ENCODE data around the gene UFD1. TPM values are rescaled to one million over a fixed set of nuclear protein-coding genes. Genes with fewer than 3 reads are reported as not detected.

UFD1 gene
- total and polyA plus RNA-seq, 9 of the 15 experiments (the other 6 are each of a cell fraction or from before 2014, with no cell fraction given) = 238 to 645 (median 363) TPM

DNA sequence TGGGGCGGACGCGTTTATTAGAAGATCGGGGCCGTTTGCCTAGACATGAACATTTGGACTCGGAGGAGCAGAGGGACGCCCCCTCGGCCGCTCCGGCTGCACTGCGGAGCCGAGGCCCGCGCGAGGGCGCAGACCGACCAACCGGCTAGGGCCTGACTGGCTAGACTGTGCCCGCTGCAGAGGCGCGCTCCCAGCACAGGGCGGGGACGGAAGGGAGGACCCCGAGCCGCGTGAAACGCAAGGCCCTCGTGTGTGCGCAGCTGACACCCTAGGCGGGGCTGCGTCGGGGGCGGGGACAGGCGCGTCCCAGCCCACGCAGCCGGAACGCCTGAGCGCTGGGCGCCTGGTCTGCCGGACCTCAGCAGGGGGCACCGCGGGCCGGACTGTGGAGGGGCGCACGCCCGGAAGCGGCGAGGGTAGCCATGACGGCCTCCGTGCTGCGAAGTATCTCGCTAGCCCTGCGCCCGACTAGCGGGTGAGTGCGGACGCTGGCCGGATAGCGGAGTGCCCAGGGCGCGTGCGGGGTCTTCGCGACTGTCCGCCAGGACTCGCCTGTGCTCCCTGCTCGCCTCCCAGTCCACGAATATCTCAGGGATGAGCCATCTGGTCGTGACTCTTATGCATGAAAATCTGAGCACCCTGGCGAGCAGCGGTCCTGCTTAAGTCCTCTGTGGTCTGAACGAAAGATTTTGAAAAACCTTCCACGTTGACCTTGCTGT lies 46.7 kb downstream of the UFD1 start, which contains the start of gene MRPL40 (continued):
- TF ChIP-seq U2AF2 (optimal IDR thresholded peaks at IDR 0.05; ENCODE audit: low read depth, low read length) (no peak), SMAD4 (CRISPR knock-in tag; conservative IDR thresholded peaks at IDR 0.05) (peak; percentile 99), TAF9B (IDR thresholded peaks at IDR 0.05; ENCODE audit: partially characterized antibody) (no peak), ZNF133 (CRISPR knock-in tag; IDR thresholded peaks at IDR 0.05) (peak; percentile 89), ZNF785 (CRISPR knock-in tag; IDR thresholded peaks at IDR 0.05) (no peak), MBD1 (CRISPR knock-in tag; IDR thresholded peaks at IDR 0.05) (no peak), ETV5 (CRISPR knock-in tag; IDR thresholded peaks at IDR 0.05; ENCODE audit: low read depth) (no peak), ZNF3 (CRISPR knock-in tag; IDR thresholded peaks at IDR 0.05) (no peak), E2F3 (CRISPR knock-in tag; IDR thresholded peaks at IDR 0.05) (peak; percentile 95), KHSRP (IDR thresholded peaks at IDR 0.05) (no peak), ZNF197 (CRISPR knock-in tag; IDR thresholded peaks at IDR 0.05; ENCODE audit: low read depth) (no peak), HLTF (IDR thresholded peaks at IDR 0.05) (no peak), SMARCC2 (IDR thresholded peaks at IDR 0.05; ENCODE audit: low read depth) (no peak), MCM5 (IDR thresholded peaks at IDR 0.05; ENCODE audit: low read depth) (no peak), DDX20 (tag; IDR thresholded peaks at IDR 0.05; ENCODE audit: low read depth) (no peak), PCBP2 (IDR thresholded peaks at IDR 0.05; ENCODE audit: low read depth, low read length, poor library complexity, severe bottlenecking) (no peak)
- TF ChIP-seq, protein P1, sequence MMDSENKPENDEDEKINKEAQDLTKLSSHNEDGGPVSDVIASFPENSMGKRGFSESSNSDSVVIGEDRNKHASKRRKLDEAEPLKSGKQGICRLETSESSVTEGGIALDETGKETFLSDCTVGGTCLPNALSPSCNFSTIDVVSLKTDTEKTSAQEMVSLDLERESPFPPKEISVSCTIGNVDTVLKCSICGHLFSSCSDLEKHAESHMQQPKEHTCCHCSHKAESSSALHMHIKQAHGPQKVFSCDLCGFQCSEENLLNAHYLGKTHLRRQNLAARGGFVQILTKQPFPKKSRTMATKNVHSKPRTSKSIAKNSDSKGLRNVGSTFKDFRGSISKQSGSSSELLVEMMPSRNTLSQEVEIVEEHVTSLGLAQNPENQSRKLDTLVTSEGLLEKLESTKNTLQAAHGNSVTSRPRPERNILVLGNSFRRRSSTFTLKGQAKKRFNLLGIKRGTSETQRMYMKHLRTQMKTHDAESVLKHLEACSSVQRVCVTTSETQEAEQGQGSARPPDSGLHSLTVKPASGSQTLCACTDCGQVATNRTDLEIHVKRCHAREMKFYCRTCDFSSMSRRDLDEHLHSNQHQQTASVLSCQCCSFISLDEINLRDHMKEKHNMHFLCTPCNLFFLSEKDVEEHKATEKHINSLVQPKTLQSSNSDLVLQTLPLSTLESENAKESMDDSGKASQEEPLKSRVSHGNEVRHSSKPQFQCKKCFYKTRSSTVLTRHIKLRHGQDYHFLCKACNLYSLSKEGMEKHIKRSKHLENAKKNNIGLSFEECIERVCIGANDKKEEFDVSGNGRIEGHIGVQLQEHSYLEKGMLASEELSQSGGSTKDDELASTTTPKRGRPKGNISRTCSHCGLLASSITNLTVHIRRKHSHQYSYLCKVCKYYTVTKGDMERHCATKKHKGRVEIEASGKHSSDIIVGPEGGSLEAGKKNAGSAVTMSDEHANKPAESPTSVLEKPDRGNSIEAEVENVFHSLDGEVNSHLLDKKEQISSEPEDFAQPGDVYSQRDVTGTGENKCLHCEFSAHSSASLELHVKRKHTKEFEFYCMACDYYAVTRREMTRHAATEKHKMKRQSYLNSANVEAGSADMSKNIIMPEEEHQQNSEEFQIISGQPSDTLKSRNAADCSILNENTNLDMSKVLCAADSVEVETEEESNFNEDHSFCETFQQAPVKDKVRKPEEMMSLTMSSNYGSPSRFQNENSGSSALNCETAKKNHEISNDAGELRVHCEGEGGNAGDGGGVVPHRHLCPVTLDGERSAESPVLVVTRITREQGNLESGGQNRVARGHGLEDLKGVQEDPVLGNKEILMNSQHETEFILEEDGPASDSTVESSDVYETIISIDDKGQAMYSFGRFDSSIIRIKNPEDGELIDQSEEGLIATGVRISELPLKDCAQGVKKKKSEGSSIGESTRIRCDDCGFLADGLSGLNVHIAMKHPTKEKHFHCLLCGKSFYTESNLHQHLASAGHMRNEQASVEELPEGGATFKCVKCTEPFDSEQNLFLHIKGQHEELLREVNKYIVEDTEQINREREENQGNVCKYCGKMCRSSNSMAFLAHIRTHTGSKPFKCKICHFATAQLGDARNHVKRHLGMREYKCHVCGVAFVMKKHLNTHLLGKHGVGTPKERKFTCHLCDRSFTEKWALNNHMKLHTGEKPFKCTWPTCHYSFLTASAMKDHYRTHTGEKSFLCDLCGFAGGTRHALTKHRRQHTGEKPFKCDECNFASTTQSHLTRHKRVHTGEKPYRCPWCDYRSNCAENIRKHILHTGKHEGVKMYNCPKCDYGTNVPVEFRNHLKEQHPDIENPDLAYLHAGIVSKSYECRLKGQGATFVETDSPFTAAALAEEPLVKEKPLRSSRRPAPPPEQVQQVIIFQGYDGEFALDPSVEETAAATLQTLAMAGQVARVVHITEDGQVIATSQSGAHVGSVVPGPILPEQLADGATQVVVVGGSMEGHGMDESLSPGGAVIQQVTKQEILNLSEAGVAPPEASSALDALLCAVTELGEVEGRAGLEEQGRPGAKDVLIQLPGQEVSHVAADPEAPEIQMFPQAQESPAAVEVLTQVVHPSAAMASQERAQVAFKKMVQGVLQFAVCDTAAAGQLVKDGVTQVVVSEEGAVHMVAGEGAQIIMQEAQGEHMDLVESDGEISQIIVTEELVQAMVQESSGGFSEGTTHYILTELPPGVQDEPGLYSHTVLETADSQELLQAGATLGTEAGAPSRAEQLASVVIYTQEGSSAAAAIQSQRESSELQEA (IDR thresholded peaks at IDR 0.05; ENCODE audit: low read depth) = no peak
